Measurements from ENCODE around the gene INTS14.
A peak's percentile ranks its signal among the peaks of the same experiment; 100 is the strongest.
"Not testable (repeated sequence)": the region's sequence is repeated elsewhere in the genome, so short reads cannot be mapped to it uniquely, and the experiment has no call there.

INTS14 gene

GRCh38 chr15:65630760-65631159 is 19.8 kb upstream of the INTS14 start:
- DNase-seq: peak in 1 of 5 experiments; percentile 68

- no peak for DNase-seq
These were observed 18.6 kb upstream of the INTS14 start for GRCh38 chr15:65629548-65629947.

GRCh38 chr15:65626856-65627255 is 15.9 kb upstream of the INTS14 start:
- no peak for DNase-seq

GRCh38 chr15:65623103-65623502 is 12.2 kb upstream of the INTS14 start:
- DNase-seq: no peak

GRCh38 chr15:65621638-65622037 is 10.7 kb upstream of the INTS14 start, which contains the start of gene SLC24A1:
Gene SLC24A1 (plus strand): TSS chr15:65621938. CDS start chr15:65624081, 2,143 bp downstream.
- no peak for DNase-seq

GRCh38 chr15:65620833-65621232 is 9.9 kb upstream of the INTS14 start:
- no peak for DNase-seq

- DNase-seq: no peak
These were observed 8.8 kb upstream of the INTS14 start for GRCh38 chr15:65619626-65620290.

- no peak for DNase-seq
These were observed 7.7 kb upstream of the INTS14 start for GRCh38 chr15:65618560-65619109.

GRCh38 chr15:65615887-65616286 is 5.0 kb upstream of the INTS14 start:
- DNase-seq: not testable (repeated sequence)

GRCh38 chr15:65612949-65613744 is 2.2 kb upstream of the INTS14 start:
- no peak for DNase-seq

GRCh38 chr15:65612616-65612946 is 1.6 kb upstream of the INTS14 start:
- peak in 1 of 5 experiments; percentile 17 for DNase-seq

GRCh38 chr15:65611888-65612615 is 1.1 kb upstream of the INTS14 start:
- DNase-seq: no peak

GRCh38 chr15:65603559-65603958 is 7.4 kb downstream of the INTS14 start:
- DNase-seq: no peak

GRCh38 chr15:65603134-65603533 is 7.8 kb downstream of the INTS14 start:
- no peak for DNase-seq

GRCh38 chr15:65599677-65600076 is 11.3 kb downstream of the INTS14 start:
- no peak for DNase-seq

- no peak for DNase-seq
These were observed 12.5 kb downstream of the INTS14 start for GRCh38 chr15:65598468-65598867.

GRCh38 chr15:65595960-65596359 is 15.0 kb downstream of the INTS14 start:
- DNase-seq: peak in 1 of 5 experiments; percentile 20

GRCh38 chr15:65587094-65587493 is 23.8 kb downstream of the INTS14 start:
- DNase-seq: no peak

- no peak for DNase-seq
These were observed 26.7 kb downstream of the INTS14 start for GRCh38 chr15:65584241-65584640.

GRCh38 chr15:65583701-65584100 is 27.2 kb downstream of the INTS14 start:
- peak in 3 of 5 experiments; percentile 9 to 83 (median 30) for DNase-seq

- no peak for DNase-seq
These were observed 30.6 kb downstream of the INTS14 start for GRCh38 chr15:65580287-65580686.

- DNase-seq: no peak
These were observed 31.2 kb downstream of the INTS14 start for GRCh38 chr15:65579762-65580161.

Measured in T-helper 2 cell (primary cell).